H1 (cell line): ENCODE data around the gene LGALS4. TPM values are rescaled to one million over a fixed set of nuclear protein-coding genes. Genes with fewer than 3 reads are reported as not detected.
"Not testable (repeated sequence)": the region's sequence is repeated elsewhere in the genome, so short reads cannot be mapped to it uniquely, and the experiment has no call there.

Source experiments
- CTCF ChIA-PET: fragments of 300-600 bp; sonication (Branson Sonifier 250); formaldehyde crosslinking; loops from one replicate; lab custom pipeline; 2021; ENCODE audit not compliant: partially characterized antibody; lab: Charles Lee
- POLR2A ChIA-PET: fragments of 300-600 bp; sonication (Branson Sonifier 250); formaldehyde crosslinking; loops from one replicate; lab custom pipeline; 2021; ENCODE audit warnings: inconsistent platforms; ENCODE audit not compliant: partially characterized antibody; lab: Charles Lee
- DNase-seq, 2 experiments: peaks; one replicate each; pipeline versions ENCODE4 v3.0.0 to v3.0.0-alpha.2; 2010 to 2022; ENCODE audit warnings: low spot score in 2 of 2, low read depth in 1 of 2, mixed read lengths in 1 of 2
- FAIRE-seq: peaks from 2 replicates; lab custom pipeline; 2011; peaks lifted over from hg19 to GRCh38; lab: Jason Lieb, UNC
- H2AFZ ChIP-seq: 2 replicates; pipeline ENCODE4 v1.8.1; 2012; ENCODE audit warnings: low read length, inconsistent platforms
- H2AK5ac ChIP-seq: 2 replicates; pipeline ENCODE4 v1.6.1; 2013; ENCODE audit warnings: low read depth, low read length
- H2BK120ac ChIP-seq: replicated peaks from 2 replicates; pipeline ENCODE3; 2013; ENCODE audit warnings: low read depth, low read length, inconsistent platforms
- H2BK12ac ChIP-seq: 2 replicates; pipeline ENCODE4 v1.6.1; 2013; ENCODE audit warnings: low read depth, low read length
- H2BK15ac ChIP-seq: 2 replicates; pipeline ENCODE4 v1.6.1; 2013; ENCODE audit warnings: low read length
- H2BK20ac ChIP-seq: 2 replicates; pipeline ENCODE4 v1.6.1; 2013; ENCODE audit warnings: low read length
- H2BK5ac ChIP-seq: 2 replicates; pipeline ENCODE4 v1.6.1; 2013; ENCODE audit warnings: low read depth, low read length
- H3K14ac ChIP-seq: 2 replicates; pipeline ENCODE4 v1.6.1; 2013; ENCODE audit warnings: inconsistent platforms; ENCODE audit not compliant: insufficient read length
- H3K18ac ChIP-seq: 2 replicates; pipeline ENCODE4 v1.6.1; 2013; ENCODE audit warnings: low read length; ENCODE audit errors: extremely low read depth
- H3K23ac ChIP-seq: 2 replicates; pipeline ENCODE4 v1.6.1; 2013; ENCODE audit warnings: inconsistent platforms; ENCODE audit not compliant: insufficient read length
- H3K23me2 ChIP-seq: 2 replicates; pipeline ENCODE4 v1.6.1; 2013; ENCODE audit warnings: low read depth, low read length
- H3K27ac ChIP-seq: 2 replicates; pipeline ENCODE4 v1.6.1; 2011; ENCODE audit warnings: low read depth, low read length, inconsistent platforms
- H3K27me3 ChIP-seq, 4 experiments: replicated peaks in 1 of 4; 1 replicate in 1 of 4; 2 replicates in 3 of 4; pipeline versions ENCODE4 v1.6.1 to v1.8.1; 2011 to 2013; ENCODE audit warnings: low read length in 3 of 4, mild to moderate bottlenecking in 3 of 4, inconsistent platforms in 2 of 4, mixed read lengths in 2 of 4, moderate library complexity in 1 of 4; ENCODE audit not compliant: control insufficient read depth in 3 of 4, insufficient read depth in 3 of 4; ENCODE audit errors: extremely low read depth in 1 of 4
- H3K36me3 ChIP-seq, 4 experiments: 2 replicates each; pipeline versions ENCODE4 v1.6.1 to v1.8.1; 2011 to 2013; ENCODE audit warnings: mild to moderate bottlenecking in 4 of 4, low read length in 3 of 4, moderate library complexity in 2 of 4, control low read depth in 1 of 4, inconsistent platforms in 1 of 4; ENCODE audit not compliant: insufficient read depth in 4 of 4, control insufficient read depth in 2 of 4
- H3K4ac ChIP-seq: replicated peaks from 2 replicates; pipeline ENCODE3; 2013; ENCODE audit warnings: low read length, low read depth, mixed read lengths, inconsistent platforms; ENCODE audit not compliant: insufficient read length
- H3K4me1 ChIP-seq, 4 experiments: replicated peaks in 1 of 4; 1 replicate in 1 of 4; 2 replicates in 3 of 4; pipeline versions ENCODE4 v1.6.1 to v1.8.1; 2011 to 2013; ENCODE audit warnings: low read length in 3 of 4, inconsistent platforms in 2 of 4, mixed read lengths in 1 of 4; ENCODE audit not compliant: insufficient read depth in 4 of 4, control insufficient read depth in 3 of 4
- H3K4me2 ChIP-seq, 2 experiments: 2 replicates each; pipeline versions ENCODE4 v1.6.1 to v1.8.1; 2011 to 2013; ENCODE audit warnings: low read depth in 2 of 2, low read length in 2 of 2, control low read depth in 1 of 2, inconsistent platforms in 1 of 2, mild to moderate bottlenecking in 1 of 2; ENCODE audit not compliant: insufficient read depth in 1 of 2
- H3K4me3 ChIP-seq, 4 experiments: fragments of 200-600, 300-600 bp in 1 of 4; sonication (generic), shearing (Covaris generic), sonication (Bioruptor Twin) in 1 of 4; 2 replicates each; pipeline versions ENCODE4 v1.5.1 to v1.8.1; 2011 to 2016; ENCODE audit warnings: low read length in 4 of 4, low read depth in 3 of 4, control low read depth in 2 of 4, inconsistent platforms in 2 of 4, mild to moderate bottlenecking in 2 of 4, mixed read lengths in 1 of 4, moderate library complexity in 1 of 4; ENCODE audit not compliant: insufficient read depth in 2 of 4; ENCODE audit errors: extremely low read depth in 1 of 4
- H3K56ac ChIP-seq: replicated peaks from 2 replicates; pipeline ENCODE3; 2013; ENCODE audit warnings: low read depth, mild to moderate bottlenecking, mixed read lengths, low read length, inconsistent platforms; ENCODE audit not compliant: insufficient read length
- H3K79me1 ChIP-seq: 2 replicates; pipeline ENCODE4 v1.6.1; 2013; ENCODE audit warnings: low read depth, low read length, control low read depth
- H3K79me2 ChIP-seq, 2 experiments: 2 replicates each; pipeline versions ENCODE4 v1.6.1 to v1.8.1; 2012 to 2013; ENCODE audit warnings: low read length in 2 of 2, mild to moderate bottlenecking in 2 of 2, inconsistent platforms in 1 of 2; ENCODE audit not compliant: insufficient read depth in 2 of 2, control insufficient read depth in 1 of 2
- H3K9ac ChIP-seq, 4 experiments: replicated peaks in 1 of 4; 1 replicate in 1 of 4; 2 replicates in 3 of 4; pipeline versions ENCODE4 v1.6.1 to v1.8.1; 2011 to 2013; ENCODE audit warnings: low read depth in 3 of 4, low read length in 3 of 4, control low read depth in 2 of 4, mild to moderate bottlenecking in 2 of 4, moderate library complexity in 2 of 4, inconsistent platforms in 1 of 4; ENCODE audit errors: extremely low read depth in 1 of 4
- H3K9me3 ChIP-seq, 2 experiments: 2 replicates each; pipeline versions ENCODE4 v1.6.1 to v1.8.1; 2012 to 2013; ENCODE audit warnings: mild to moderate bottlenecking in 2 of 2, moderate library complexity in 2 of 2, control low read depth in 1 of 2, inconsistent platforms in 1 of 2, low read depth in 1 of 2, low read length in 1 of 2, mixed read lengths in 1 of 2; ENCODE audit not compliant: insufficient read depth in 2 of 2
- H4K20me1 ChIP-seq, 2 experiments: replicated peaks in 1 of 2; 2 replicates each; pipeline versions ENCODE3 to v1.8.1; 2011 to 2013; ENCODE audit warnings: inconsistent platforms in 2 of 2, low read length in 2 of 2, mild to moderate bottlenecking in 1 of 2; ENCODE audit not compliant: insufficient read depth in 2 of 2, control insufficient read depth in 1 of 2
- H4K5ac ChIP-seq: 2 replicates; pipeline ENCODE4 v1.6.1; 2013; ENCODE audit warnings: low read length, low read depth, mixed read lengths, inconsistent platforms; ENCODE audit not compliant: insufficient read length
- H4K8ac ChIP-seq: 2 replicates; pipeline ENCODE4 v1.8.0; 2013; ENCODE audit warnings: mild to moderate bottlenecking, moderate library complexity, low read length, inconsistent platforms; ENCODE audit not compliant: insufficient read depth; ENCODE audit errors: extremely low read depth
- H4K91ac ChIP-seq: replicated peaks from 2 replicates; pipeline ENCODE3; 2013; ENCODE audit warnings: low read length, mixed read lengths, inconsistent platforms; ENCODE audit not compliant: insufficient read length
- WGBS, 2 experiments: shearing (Covaris generic) in 1 of 2; methylation state at CpG; one replicate each; pipeline versions ENCODE4 v1.1.6 to v1.1.7; 2013 to 2015; ENCODE audit warnings: low lambda C conversion rate in 2 of 2, mixed read lengths in 2 of 2, inconsistent platforms in 1 of 2, low coverage in 1 of 2, missing lambda C conversion rate in 1 of 2; ENCODE audit not compliant: insufficient replicate concordance in 2 of 2, insufficient coverage in 1 of 2, insufficient read length in 1 of 2; ENCODE audit errors: extremely low coverage in 1 of 2, missing lambda C conversion rate in 1 of 2; 5-methylcytosine and 5-hydroxymethylcytosine counted together
- polyA plus RNA-seq, 7 experiments: library from polyadenylated mRNA; depleted of rRNA in 3 of 7; stranded (reverse) in 5 of 7; unstranded in 2 of 7; fragments of >200 nt in 5 of 7; fragments of 200-250 nt in 2 of 7; gene quantifications; 1 replicate in 5 of 7; 2 replicates in 1 of 7; 4 replicates in 1 of 7; pipeline versions ENCODE4 v1.2.1 to v1.2.3, GENCODE V29; 2011 to 2013; ENCODE audit warnings: missing spikeins in 2 of 7, mixed read lengths in 2 of 7
- total RNA-seq: library from RNA; stranded (reverse); fragmentation: NEBNext Ultra II Directional; extraction: Animal tissue kit (Norgen Biotek cat#: 25700); gene quantifications from 2 replicates; pipeline ENCODE4 v1.2.1, GENCODE V29; 2021

LGALS4 gene
- total and polyA plus RNA-seq, 2 of the 8 experiments (the other 6 are each of a cell fraction or from before 2014, with no cell fraction given), result 0.32 to 0.37 TPM

GRCh38 chr19:38771569-38771968, 41.2 kb downstream of the LGALS4 start:
- H3K4me1 ChIP-seq, H2BK15ac ChIP-seq, DNase-seq, POLR2A ChIA-PET, H3K18ac ChIP-seq, H3K4me2 ChIP-seq, H3K79me2 ChIP-seq, H3K23ac ChIP-seq, H3K23me2 ChIP-seq, H3K27ac ChIP-seq, H3K56ac ChIP-seq, H3K9ac ChIP-seq, H3K36me3 ChIP-seq, H2BK120ac ChIP-seq, H3K4me3 ChIP-seq, H3K9me3 ChIP-seq, H3K4ac ChIP-seq, H3K14ac ChIP-seq, CTCF ChIA-PET, H2BK5ac ChIP-seq, H2BK12ac ChIP-seq, H2AK5ac ChIP-seq, H3K27me3 ChIP-seq, H2AFZ ChIP-seq, H4K8ac ChIP-seq, H3K79me1 ChIP-seq, H4K20me1 ChIP-seq, H4K5ac ChIP-seq, FAIRE-seq, H2BK20ac ChIP-seq, H4K91ac ChIP-seq: not testable (repeated sequence)
- no CpG with 5 or more reads among the region's 30 CpGs for WGBS, 2 experiments

GRCh38 chr19:38770949-38771275, 41.8 kb downstream of the LGALS4 start:
- H3K9me3 ChIP-seq, H3K27ac ChIP-seq, H2AK5ac ChIP-seq, H3K9ac ChIP-seq, H3K18ac ChIP-seq, H3K4me2 ChIP-seq, H4K8ac ChIP-seq, H4K20me1 ChIP-seq, H2AFZ ChIP-seq, H2BK12ac ChIP-seq, CTCF ChIA-PET, H3K4ac ChIP-seq, POLR2A ChIA-PET, H2BK120ac ChIP-seq, H3K14ac ChIP-seq, H4K5ac ChIP-seq, H3K56ac ChIP-seq, FAIRE-seq, H2BK20ac ChIP-seq, H3K23ac ChIP-seq, H3K23me2 ChIP-seq, H2BK15ac ChIP-seq, H3K36me3 ChIP-seq, H2BK5ac ChIP-seq, DNase-seq, H3K79me2 ChIP-seq, H3K79me1 ChIP-seq, H4K91ac ChIP-seq, H3K4me3 ChIP-seq, H3K27me3 ChIP-seq, H3K4me1 ChIP-seq: not testable (repeated sequence)
- no CpG with 5 or more reads among the region's 22 CpGs for WGBS, 2 experiments
